Right lobe of liver (tissue), 4 donors: ENCODE data around the gene AMIGO3.

ENCODE experiments used
- POLR2A ChIP-seq: fragments of 450-650 bp; IDR thresholded peaks from one replicate; pipeline ENCODE4 v1.6.1; 2017; ENCODE audit warnings: antibody characterized with exemption, mild to moderate bottlenecking
- TF ChIP-seq, protein P1 (sequence below), 4 donors: fragments of 200-600 bp in 3 of 4; fragments of 450-650 bp in 1 of 4; IDR thresholded peaks; one replicate each; pipeline versions ENCODE4 v1.5.1 to v1.8.0; 2016 to 2022; ENCODE audit warnings: antibody characterized with exemption in 4 of 4, mild to moderate bottlenecking in 2 of 4
- donor health status: DM: no; HTN: no; CAD: no.
- donor health status: DM: no; HTN: no; CAD: no.
- donor health status: DM: no; HTN: yes; CAD: no.

DNA sequence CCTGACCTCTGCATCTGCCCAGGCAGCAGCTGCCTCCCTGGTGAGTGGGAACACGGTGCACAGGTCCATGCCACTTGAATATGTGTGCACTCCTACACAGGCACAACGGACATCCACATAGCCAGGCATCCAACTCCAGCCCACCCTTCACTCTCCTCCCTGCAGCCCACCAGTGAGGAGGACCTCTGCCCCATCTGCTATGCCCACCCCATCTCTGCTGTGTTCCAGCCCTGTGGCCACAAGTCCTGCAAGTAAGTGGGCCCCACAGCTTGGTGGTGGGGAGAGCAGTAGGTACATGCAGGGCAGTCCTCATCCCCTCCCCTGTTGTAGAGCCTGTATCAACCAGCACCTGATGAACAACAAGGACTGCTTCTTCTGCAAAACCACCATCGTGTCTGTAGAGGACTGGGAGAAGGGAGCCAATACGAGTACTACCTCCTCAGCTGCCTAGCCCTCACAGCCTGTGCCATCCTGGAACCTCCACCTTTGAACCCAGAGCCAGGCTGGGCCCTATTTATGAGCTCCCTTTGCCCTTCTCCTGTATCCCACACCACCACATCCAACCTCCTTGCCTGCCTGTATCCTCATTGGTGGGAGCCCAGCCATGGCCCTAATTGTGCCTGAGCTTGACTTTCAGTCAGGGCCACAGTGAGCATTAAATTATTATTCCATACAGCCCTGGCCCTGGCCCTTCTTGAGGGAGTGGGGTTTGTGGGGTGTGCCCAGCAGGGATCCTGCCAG, 1.5 kb upstream of the AMIGO3 start:
- TF ChIP-seq, protein P1, sequence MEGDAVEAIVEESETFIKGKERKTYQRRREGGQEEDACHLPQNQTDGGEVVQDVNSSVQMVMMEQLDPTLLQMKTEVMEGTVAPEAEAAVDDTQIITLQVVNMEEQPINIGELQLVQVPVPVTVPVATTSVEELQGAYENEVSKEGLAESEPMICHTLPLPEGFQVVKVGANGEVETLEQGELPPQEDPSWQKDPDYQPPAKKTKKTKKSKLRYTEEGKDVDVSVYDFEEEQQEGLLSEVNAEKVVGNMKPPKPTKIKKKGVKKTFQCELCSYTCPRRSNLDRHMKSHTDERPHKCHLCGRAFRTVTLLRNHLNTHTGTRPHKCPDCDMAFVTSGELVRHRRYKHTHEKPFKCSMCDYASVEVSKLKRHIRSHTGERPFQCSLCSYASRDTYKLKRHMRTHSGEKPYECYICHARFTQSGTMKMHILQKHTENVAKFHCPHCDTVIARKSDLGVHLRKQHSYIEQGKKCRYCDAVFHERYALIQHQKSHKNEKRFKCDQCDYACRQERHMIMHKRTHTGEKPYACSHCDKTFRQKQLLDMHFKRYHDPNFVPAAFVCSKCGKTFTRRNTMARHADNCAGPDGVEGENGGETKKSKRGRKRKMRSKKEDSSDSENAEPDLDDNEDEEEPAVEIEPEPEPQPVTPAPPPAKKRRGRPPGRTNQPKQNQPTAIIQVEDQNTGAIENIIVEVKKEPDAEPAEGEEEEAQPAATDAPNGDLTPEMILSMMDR (IDR thresholded peaks at IDR 0.05): no peak
- TF ChIP-seq POLR2A: no peak
